AG08395 (cell line): ENCODE measurements around the gene RRP8.
A peak's percentile ranks its signal among the peaks of the same experiment; 100 is the strongest.

ENCODE experiments used
- DNase-seq: peaks from one replicate; pipeline ENCODE4 v3.0.0; 2012; ENCODE audit warnings: mixed read lengths, low spot score

Gene RRP8

DNA sequence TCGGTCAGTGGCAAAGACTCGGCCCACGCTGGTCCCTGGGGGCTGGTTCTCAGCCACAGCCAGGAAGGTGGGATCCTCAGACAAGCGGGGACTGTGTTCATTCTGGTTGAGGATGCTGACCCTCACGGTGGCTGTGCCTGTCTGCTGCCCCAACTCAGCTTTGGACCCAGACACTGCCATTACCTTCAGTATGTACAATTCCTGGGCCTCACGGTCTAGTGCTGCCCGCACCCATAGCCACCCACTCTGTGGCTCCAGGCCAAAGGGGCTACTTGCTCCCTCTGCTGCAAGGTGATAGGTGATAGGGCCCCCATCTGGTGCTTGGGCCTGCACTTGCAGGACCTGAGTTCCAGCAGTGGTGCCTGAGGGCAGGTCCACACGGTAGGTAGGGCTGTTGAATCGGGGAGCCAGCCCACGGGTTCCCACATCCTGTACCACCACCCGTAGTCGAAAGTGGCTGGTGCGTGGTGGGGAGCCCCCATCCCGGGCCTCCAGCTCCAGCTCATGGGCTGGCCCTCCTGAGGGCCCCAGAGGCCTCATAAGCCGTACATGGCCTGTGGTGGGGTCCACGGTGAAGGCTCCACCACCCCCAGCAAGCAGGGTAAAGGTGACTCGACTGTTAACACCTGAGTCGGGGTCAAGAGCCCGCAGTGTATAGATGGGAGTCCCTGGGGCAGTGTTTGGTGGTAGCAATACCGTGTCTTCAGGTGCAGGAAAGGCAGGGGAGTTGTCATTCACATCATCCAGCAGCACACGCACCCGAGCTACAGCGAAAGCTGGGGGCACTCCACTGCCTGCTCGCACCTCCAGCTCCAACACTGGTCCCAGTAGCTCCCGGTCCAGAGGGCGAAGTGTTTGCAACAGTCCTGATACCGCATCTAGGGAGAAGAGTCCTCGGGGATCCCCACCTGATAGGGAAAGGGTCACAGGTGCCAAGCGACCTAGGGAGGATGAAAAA, 29.0 kb upstream of the RRP8 start:
- DNase-seq: no peak

DNA sequence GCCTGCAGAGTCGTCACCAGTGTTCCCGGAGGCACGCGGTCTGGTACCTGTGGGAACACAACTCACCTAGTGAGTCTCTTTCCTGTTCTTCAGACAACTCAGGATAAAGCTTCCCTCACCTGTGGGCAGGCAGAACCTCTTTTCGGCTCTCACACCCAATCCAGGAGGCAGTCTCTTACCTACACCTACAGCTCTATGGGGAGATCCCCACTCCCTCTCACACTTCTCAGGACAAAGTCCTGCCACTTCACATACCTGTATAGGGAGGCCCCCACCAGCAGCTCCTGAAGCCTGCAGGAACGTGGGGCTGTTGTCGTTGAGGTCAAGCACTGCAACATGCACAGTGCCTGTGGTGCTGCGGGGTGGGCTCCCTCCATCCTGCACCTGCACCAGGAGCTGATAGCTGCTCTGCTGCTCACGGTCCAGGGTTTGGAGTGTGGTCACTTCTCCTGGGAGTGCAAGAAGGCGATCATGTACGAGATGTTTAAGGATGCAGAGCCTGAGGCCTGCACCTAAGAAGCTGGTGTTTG, 28.0 kb upstream of the RRP8 start:
- DNase-seq: no peak

DNA sequence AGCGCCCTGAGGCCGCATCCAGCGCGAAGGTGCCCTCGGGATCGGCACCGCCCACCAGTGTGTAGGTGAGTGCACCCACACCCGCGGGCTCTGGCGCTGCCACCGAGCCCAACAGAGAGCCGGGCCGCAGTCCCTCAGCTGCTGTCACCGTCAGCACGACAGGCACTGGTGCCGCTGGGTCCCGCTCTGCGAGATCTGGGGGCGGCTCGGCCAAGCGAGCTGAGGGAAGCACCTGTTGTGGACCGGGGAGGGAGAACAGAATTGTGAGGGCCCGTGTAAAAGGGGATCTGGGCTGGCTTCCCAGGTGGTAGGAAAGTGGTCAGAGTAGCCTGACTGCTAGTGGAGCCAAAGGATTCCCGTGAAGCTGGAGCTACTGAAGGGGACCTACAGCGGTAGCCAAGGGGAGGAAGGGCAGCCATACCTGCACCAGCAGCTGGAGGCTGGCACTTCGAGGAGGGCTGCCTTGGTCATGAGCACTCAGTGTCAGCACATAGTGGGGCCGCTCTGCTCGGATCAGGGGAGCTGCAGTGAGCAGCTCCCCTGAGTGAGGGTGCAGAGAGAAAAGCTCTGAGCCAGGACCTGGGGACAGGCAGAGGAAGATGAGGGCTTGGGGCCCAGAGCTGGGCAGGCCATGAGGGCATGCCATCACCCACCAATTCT, 27.3 kb upstream of the RRP8 start:
- no peak for DNase-seq

DNA sequence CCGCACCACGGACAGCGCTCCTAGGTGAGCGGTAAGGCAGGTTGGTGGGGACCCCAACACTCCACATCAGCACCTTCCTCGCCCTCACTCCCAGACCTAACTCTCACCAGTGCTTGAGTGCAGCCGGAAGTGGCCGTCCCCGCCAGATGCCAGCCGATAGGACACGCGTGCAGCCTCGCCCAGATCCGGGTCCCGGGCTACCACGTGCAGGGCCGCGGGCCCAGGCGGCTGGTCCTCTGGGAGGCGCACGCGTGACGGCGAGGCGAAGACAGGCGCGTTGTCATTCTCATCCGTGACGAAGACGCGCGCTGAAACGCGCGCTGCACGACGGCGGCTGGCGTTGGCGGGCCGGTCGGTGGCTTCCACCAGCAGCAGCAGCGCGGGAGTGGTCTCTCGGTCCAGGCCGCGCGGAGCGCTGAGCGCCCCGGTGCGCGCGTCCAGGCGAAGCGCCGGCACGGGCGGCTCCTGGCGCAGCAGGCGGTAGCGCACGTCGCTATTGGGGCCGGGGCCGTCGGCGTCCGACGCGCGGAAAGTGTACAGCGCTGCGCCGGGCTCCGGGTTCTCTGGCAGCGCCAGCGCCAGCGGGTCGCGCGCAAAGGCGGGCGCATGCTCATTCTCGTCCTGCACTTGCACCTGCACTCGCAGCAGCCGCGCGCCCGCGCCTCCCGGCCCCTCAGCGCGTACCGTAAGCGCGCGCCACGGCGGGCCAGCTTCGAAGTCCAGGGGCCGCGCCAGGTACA, 26.6 kb upstream of the RRP8 start:
- no peak for DNase-seq

DNA sequence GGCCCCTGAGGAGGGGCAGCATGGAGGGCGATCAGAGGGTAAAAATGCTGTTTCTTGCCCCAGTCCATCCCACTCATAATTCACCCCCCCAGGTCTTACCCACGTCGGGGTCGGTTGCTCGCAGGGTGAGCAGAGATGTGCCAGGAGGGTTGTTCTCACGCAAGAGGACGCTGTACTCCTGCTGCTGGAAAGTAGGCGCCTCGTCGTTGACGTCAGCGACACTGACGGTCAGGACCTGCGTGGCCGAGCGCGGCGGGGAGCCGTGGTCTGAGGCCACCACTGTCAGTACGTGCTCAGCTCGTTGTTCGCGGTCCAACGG, 26.1 kb upstream of the RRP8 start:
- no peak for DNase-seq

DNA sequence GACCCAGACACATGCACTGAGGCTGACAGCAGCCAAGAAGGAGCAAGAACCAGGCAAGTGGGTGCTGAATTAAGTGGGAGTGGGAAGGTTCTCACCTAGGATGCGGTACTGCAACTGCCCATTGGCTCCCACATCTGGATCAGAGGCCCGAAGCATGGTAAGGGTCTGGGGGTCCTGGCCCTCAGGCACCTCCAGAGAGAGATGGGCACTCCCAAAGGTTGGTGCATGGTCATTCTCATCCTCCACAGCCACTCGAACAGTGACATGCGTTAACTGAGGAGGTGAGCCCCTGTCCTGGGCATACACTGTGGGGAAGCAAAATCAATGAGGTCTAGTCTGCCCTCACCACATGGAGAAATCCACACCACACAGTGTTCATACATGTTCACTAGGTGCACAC, 25.1 kb upstream of the RRP8 start:
- no peak for DNase-seq

DNA sequence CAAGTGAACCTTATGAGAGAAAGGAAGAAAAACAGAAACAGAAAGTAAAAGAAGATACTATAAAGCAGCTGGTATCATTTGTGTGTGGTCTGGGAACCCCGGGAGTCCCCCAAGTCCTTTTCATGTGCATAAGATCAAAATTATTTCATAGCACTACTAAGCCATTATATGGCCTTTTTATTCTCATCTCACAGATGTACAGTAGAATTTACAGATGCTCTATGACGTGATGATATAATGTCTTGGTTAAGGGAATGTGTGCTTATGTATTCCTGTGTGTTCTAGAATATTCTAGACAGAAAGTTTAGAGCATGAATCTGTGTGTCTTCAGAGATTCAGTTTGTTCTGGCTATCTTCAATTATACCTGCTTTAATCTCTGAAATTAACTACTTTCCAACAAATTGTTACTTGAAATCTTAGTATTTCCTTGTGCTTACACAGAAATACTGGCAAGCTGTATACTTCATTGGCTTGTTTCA, 24.4 kb upstream of the RRP8 start:
- no peak for DNase-seq

DNA sequence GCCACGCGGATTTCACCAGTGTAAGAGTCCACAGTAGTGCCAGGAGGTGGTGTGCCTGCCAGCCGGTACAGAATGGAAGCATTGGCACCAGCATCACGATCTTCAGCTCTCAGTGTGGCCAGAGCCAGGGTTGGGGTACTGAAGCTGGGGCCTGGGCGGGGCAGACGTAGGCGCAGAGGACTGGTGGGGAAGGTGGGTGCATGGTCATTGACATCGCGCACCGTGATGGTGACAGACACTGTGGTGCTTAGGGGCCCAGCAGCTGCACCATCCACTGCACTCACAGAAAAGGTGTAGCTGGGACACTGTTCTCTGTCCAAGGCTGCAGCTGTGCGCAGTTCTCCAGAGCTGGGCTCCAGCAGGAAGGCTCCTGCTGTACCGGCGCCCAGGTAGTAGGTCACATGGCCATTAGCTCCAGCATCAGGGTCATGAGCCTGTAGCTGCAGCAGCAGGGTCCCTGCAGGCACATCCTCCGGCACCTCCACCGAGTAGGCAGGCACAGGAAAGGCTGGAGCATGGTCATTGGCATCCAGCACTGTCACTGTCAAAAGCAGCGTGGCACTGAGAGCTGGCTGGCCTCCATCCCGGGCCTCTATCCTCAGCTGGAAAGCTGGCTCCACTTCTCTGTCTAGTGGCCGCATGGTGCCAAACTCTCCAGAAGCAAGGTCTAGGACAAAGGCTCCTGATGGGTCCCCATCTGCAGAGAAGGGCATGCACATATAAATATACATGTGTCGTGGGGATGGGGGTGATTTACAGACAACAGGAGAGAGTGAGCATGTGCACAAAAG, 23.8 kb upstream of the RRP8 start:
- no peak for DNase-seq

DNA sequence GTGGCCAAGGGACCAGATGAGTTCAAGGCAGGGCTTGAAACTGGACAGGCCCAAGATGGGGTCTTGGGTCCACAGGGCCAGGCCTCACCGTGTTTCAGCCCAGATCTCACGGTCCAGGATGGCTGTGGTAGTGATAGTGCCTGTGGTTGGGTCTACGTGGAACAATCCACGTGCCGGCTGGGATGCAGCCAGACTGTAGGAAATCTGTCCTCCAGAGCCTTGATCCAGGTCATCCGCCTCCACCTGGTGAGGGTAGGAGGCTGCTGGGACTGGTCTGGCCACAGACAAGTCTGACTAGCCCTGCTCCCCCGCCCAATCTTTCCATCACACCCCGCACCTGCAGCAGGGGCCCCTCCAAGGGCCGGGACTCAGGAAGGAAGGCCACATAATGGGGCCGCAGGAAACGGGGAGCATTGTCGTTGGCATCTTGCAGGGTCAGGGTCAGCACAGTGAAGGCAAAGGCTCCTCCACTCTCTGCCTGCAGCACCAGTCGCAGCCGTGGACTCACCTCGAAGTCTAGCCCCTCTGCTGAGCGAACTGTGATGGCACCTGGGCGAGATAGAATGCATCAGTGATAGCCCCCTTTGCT, 22.5 kb upstream of the RRP8 start:
- DNase-seq: no peak

DNA sequence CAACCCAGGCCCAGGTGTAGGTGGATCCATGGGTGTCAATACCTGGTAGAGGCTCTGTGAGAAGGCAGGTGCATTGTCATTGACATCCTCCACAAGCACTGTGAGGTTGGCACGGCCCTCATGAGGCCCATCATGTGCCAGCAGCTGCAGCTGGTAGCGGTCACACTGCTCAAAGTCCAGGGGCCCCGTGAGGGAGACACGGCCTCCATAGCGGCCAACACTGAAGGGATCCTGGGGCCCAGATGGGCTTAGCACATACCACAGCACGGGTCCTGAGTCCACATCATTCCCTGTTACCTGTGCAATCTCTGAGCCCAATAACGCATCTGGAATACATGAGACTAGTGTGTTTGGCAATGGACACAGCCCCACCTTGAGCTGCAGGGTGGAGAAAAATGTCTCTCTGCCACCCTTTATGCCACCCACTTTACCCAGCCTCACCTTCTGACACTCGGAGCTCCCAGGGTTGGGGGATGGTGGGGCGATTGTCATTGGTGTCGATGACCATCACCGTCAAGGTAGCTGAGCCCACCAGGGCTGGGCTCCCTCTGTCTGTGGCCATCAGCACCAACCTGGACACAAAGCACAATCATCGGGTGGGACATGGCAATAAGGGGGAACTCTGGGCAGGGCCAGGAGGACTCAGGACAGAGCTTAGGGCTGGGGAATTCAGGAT, 21.9 kb upstream of the RRP8 start:
- no peak for DNase-seq

DNA sequence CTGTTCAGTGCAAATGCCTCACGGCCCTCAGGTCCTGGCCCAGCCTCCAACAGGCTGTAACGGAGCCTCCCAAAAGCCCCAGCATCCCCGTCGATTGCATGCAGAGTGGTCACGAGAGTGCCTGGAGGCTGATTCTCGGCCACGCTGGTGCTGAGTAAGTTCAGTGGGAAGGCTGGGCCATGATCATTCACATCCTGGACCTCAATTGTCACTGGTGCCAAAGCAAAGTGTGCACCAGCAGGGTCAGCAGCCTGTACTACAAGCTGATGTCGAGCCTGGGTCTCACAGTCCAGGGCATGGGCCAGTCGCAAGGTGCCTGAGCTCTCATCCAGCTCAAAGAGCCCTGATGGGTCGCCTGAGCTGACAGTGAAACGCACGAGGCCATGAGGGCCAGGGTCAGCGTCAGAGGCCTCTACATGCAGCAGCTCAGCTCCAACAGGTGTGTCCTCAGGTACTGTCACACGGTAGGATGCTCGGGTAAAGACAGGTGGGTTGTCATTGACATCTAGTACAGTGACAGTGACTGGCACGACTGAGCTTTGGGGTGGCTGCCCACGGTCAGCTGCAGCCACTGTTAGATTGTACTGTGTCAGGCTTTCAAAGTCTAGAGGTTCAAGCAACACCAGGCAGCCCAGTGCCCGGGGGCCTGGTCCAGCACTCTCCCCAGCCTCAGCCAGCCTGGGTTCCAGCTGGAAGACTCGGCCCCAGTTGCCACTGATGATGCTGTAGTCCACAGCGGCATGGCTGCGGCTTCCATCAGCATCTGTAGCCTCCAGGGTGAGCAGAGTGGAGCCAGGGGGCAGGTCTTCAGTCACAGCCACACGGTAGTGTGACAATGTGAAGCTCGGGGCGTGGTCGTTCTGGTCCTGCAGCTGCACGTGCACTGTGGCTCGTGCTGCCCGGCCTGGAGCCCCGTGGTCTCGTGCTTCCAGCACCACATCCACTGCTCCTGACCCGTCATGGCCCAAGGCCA, 20.3 kb upstream of the RRP8 start:
- DNase-seq: no peak

DNA sequence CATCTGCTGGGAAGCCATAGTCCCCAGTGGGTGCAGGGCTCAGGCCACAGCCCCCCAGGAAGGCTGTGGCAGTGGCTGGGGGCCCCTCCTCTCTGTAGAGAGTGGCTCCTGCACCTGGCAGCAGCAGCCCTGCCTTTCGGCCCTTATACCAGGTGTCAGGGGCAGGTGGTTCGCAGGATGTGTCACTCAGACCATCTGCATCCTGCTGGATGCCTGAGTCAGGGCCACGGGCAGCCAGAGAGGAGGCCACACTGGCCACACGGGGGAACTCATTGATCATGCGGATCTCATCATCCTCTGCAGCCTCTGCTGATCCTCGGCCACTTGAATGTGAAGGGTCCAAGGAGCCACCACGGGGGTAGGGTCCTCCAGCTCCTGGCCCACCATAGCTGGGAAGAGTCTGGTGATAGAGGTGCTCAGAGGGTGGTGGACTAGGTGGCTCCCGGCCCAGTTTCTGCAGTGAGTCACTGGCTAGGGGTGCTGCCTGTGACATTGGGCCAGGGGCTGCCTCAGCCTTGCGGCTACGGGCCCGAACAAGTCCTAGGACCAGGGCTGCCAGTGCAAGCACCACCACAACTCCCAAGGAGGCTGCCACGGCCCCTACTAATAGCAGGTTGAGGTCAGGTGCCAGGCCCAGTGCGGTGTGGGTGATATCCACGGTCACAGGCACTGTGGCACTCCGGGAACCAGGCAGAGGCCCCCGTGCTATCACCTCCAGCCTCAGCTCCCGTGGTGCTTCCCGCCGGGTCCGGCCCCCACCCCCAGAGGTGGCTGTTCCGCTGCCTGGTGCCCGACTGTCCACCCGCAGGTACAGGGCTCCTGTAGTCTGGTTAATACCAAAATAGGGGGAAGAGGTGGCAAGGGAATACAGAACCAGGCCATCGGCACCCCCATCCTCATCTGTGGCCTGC, 19.1 kb upstream of the RRP8 start:
- peak; percentile 19 for DNase-seq

DNA sequence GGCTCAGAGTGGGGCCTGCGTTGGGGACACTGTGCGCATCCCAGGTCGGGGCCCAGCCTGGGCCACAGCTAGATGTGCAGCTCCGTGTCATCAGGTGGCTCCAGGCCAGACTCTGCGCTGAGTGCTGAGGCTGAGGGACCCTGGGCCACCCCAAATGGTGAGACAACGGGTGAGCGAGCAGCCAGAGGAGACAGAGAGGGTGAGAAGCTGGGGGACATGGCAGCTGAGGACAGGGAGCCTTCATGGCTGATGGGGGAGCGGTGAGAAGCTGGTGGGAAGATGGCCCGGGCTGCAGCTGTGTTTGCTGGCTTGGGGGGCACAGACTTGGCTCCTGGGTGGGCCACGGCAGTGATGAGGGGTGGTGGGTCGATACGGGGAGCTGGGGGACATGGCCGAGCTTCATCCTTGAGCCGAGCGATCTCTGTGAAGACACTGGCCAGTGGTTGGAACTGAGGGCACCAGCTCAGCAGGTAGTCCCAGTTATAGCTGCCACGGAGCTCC, 18.3 kb upstream of the RRP8 start:
- no peak for DNase-seq

DNA sequence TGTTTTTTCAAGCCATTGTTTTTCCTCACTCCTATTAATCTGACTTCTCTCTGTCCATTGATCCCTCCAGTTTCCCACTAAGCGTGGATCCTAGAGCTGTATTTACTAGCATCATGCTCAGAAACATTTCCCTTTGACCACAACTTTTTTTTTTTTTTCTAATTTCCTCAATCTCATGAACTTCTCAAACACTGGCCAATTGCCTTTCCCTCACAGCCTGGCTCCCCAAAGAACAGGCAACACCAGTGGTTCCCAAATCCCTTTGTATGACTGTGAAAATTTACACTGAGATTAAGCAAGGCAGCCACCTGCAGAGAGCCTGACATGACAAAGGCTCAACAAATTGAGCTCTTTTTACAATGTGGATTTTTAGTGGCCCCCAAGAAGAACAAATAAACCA, 17.2 kb upstream of the RRP8 start:
- no peak for DNase-seq

DNA sequence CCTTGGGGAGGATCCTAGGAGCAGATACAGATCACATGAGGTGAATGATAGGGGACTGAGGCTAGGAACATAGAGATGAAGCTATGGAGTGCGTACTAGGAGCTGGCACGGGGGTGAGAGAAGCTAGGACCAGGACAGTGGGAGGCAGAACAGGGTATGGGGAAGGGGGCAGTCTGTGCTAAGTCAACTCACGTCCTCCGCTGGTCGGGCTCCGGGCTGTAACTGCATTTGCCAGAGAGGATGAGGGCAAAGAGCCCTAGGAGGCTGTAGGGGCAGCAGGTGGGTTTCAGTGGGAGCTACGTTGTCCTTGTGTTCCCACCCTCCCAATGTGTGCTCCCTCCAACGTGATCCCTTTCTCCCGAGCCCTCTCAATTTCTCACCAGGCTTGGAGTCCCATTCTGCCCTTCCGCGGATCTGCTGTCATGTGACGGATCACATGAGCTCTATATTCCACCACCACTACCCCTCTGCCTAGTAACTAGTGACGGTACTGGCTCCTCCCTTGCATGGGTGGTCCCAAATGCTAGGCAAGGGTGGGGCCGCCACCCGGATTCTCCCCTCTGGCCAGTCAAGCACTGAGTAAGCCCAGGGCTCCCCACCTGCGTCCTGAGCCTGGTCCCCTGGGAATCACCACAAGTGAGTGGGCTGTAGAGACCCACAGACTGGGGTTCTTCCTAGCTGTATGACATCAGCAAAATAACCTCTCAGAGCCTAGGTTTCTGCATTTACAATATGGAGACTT, 15.8 kb upstream of the RRP8 start, which contains the start of gene TPP1:
TSS of gene TPP1 (minus strand) at position 419 of the 742 bp plus-strand sequence. CDS start at position 397, 22 bp downstream.
- peak; percentile 99 for DNase-seq

DNA sequence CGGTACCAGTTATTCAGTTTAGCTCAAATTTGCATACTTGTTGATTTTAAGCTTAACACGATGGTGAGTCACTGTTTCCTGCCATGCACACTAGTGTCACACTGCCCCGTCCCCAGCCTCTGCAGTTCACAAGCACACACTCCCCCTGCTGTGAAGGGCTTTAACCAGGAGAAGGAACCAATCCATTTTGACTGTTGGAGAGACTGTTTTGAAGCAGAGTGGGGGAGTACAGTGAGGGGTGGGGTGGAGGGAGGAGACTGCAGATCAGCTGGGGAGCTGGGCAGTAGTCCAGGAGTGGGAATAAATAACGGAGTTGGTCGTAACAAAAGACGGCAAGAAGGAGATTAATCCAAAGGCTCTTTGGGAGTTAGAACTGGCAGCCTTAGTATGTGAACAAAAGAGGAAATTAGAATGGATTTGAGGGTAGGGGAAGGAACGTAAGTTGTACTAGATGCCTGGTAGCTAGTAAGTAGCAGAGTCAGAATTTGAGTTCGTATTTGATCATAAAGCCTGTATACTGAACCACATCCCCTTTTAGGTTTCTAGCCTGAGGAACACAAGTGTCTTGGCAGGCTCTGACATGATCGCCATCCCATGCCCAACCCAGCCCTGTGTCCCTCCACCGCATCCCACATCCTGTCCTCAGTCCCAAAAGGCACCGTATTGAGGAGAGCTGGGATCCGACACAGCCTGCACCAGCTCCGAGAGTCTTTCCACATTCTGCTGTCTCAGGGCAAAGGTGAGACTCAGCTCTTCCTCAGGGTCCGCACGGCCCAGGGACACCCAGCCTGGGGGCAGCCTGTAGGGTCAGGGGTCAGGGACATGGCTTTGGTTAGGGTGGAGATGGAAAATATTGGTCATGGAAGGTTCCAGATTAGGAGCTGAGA, 14.9 kb upstream of the RRP8 start:
- DNase-seq: peak; percentile 76
